Stimulated activated CD4-positive, alpha-beta T cell treated with anti-CD3 and anti-CD28 coated beads, Interleukin-4, amount 100 ng/mL, for 24 hours (primary cell): ENCODE results near the gene PXN.

ENCODE experiments used
- DNase-seq: peaks from one replicate; pipeline ENCODE4 v3.0.0-alpha.2; 2020

Gene PXN

DNA sequence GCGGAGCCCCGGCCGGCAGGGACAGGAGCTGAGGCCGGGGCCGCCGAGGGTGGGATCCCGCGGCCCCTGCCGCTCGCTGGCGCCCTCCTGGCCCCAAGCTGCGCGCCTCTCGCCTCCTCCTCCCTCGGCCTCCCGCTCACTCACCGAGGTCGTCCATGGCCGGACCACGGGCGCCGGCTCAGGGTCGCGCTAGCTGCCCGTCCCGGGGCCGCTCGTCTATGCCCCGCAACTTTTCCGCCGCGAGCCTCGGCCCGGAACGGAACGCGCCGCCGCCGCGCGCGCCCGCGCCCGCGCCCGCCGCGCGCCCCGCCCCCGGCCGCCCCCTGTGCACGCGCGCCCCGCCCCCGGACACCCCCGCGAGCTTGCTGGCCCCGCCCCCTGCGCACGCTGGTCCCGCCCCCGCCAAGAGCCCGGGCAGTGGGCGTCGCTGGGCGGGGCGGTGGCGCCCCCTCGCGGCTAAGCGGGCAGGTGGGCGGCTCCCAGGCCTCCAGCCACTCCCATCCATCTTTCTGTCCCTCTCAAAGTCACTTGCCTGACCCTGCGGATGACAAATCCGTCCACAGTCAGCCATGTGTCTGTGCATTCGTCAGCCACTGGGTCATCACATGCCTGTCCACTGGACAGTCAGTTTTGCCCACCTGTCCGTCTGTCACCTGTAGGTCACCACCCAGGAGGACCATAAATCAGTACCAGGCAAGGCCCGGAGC, at the start of gene PXN:
TSS of gene PXN (minus strand) at position 258 of the 707 bp plus-strand sequence. CDS start at position 157, 101 bp downstream.
- DNase-seq, result peak; percentile 88

DNA sequence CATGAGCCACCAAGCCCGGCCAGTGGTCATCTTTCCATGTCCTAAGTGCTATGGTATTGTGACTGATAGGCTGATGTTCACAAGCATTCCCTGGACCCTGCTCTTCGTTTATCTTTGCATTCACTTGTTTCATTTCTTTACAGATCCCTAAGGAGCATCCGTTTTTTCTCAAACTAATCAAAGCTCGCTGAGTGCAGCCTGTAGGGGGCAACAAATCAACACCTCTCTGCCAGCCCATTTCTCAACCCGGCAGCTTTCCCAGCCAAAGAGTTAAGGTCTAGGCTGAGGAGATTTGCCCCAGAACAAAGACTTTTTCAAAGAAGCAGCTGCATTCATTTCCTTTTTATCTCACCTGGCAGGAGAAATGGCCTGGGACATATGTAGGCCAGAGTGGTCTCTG, 48.7 kb upstream of the PXN start:
- DNase-seq, result no peak

DNA sequence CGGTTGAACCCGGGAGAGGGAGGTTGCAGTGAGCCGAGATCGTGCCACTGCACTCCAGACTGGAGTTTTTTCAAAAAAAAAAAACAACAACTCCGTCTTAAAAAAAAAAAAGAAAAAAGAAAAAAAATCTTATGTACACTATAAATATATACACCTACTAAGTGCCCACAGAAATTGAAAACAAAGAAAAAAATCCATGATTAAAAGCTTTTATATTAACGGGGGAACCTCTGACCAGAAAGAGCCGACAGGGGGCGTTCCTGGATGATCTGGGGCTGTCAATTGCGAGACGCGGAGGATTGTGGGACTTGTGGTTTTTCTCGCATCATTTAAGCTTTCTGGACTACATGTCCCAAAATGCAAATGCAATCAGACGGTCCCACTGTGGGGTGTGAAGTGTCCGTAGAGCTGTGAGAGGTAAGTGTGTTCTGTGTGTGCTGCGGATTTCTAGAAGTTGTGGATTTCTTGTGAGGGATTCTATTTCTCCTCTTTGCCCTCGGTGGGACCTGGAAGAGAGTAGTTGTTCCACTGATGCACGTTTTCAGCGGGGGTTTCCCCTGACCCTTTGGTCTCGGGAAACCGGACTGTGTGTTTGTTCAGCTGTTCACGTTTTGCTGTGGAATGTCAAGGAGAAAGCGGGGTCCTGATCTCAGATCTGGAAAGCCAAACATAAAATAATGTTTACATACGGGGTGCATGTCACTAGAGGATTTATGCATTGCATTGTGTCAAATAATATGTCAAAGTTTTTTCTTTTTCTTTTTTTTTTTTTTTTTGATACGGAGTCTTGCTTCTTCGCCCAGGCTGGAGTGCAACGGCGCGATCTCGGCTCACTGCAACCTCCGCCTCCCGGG, 36.7 kb upstream of the PXN start, which contains the start of gene SIRT4:
TSS of gene SIRT4 (plus strand) at position 360 of the 854 bp plus-strand sequence. CDS start 1,241 bp downstream, outside the sequence.
- peak; percentile 93 for DNase-seq

DNA sequence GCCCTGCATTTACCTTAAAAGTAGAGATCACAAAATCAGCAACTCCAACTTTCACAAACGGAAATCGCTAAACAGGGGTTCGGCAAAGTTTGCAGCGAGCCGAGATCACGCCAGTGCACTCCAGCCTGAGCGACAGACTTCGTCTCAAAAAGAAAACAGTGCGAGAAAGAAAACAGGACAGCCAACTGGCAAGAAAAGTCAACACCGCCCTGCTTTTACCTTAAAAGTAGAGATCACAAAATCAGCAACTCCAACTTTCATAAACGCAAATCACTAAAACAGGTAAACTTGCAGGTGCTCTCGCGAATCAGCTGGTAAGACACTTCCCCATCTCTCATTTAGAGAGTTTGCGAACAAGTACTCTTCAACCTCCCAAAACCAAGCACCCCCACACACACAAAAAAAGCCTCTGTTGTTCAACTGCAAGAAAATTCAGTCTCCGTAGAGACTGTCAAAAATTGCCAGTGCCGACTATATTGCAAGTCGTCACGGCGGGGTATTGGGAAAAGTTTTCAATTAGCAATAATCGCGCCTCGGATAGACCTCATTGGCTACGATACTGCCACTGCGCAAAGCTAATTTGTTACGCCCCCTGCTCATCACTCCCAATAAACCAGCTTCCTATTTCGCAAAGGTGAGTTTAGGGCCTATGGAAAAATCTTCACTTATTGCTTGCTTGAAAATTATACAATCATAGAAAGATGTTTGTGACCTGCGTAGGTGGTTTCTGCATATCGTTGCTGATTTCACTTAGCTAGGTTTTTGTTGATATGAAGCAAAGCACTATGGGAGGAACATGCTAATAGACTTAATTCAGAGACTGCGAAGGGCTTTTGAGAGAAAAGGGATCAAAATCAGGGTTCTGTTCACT, 27.4 kb upstream of the PXN start, which contains the start of gene RNU4-1:
TSS of gene RNU4-1 (minus strand) at position 577 of the 871 bp plus-strand sequence.
- peak; percentile 85 for DNase-seq

DNA sequence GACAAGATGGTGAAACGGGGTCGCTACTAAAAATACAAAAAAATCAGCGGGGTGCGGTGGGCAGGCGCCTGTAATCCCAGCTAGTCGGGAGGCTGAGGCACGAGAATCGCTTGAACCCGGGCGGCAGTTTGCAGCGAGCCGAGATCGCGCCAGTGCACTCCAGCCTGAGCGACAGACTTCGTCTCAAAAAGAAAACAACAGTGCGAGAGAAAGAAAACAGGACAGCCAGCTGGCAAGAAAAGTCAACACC, 26.8 kb upstream of the PXN start:
- no peak for DNase-seq

DNA sequence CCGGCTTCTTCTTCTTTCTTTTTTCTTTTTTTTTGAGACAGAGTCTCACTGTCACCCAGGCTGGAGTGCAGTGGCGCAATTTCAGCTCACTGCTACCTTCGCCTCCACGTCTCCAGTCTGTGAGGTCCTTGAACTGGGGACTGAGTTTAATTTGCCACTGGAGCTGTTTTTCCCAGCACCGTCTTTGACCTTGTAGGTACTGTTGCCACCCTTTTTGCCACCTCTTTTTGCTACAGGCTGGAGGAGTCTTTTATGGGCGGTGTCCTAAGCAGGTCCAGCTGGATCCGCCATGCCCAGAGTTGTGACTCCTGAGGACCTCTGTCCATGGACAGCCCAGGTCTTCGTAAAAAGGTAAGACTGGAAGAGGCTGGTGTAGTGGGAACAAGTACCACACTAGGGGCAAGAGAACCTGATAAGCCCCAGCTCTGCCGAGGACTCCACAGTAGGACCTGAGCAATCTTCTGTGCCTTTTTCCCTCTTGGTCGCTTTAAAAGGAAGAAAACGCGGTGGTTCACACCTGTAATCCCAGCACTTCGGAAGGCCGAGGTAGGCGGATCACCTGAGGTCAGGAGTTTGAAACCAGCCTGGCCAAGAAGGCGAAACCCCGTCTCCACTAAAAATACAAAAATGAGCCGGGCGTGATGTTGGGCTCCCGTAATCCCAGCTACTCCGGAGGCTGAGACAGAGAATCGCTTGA, 25.2 kb upstream of the PXN start:
- peak; percentile 59 for DNase-seq

DNA sequence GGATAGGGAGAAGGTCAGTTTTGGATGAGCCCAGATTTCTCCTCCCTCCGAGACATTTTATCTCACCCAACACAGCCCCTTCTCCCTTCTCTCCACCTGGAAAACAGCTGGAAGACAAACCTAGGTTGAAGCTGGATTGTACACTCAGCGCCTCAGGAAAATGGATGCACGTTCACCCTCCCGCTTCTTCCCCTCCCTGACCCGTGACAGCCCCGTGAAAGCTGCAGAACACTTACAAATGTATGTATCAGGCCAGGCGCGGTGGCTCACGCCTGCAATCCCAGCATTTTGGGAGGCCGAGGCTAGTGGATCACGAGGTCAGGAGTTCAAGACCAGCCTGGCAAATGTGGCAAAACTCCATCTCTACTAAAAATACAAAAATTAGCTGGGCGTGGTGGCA, 22.0 kb upstream of the PXN start:
- DNase-seq, result no peak

DNA sequence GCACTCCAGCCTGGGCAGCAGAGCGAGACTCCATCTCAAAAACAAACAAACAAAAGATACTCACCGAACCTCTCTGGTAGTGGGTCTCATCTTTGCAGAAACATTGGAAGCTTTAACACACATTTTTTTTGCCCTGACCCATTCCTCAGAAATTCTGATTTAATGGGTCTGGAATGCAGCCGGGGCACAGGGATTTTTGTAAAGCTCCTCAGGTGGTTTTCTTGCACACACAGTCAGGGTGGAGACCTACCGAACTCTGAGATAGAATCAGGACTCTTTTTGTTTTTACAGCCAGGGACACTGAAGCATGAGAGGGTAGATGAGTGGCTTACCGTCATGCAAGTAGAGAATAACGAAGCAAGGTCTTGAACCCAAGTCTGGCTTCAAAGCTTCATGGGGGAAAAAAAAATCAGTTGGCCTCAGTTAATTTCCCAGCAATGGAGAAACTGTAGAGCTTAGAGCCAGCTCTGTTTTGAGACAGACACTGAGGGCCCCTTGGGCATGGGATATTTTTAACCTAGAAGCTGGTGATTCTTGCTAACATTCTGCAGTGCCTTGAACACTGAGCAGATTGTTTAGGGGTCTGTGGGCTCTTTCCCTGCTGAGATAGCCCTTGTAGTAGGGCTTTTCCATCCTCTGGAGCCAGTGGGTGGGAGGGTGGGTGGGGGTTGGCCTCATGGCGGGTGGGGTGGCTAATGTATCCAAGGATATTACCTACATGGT, 21.4 kb upstream of the PXN start:
- no peak for DNase-seq

DNA sequence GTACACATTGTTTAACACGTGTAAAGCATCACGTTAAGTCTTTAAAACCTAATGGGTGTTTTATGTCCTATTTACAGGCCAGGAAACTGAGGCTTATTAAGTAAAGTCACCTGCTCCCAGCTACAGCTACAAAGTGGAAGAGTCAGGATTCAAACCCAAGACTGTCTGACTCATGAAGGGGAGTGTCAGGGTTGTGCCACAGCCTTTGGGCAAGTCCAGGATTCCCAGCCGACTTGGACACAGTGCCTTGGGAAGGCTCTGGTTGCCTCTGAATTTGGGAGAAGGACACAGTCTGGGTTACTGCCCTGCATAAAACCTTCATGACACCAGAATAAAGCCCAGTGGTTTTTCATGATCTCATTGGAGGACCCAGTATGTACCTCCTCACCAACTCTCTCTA, 18.9 kb upstream of the PXN start:
- no peak for DNase-seq

DNA sequence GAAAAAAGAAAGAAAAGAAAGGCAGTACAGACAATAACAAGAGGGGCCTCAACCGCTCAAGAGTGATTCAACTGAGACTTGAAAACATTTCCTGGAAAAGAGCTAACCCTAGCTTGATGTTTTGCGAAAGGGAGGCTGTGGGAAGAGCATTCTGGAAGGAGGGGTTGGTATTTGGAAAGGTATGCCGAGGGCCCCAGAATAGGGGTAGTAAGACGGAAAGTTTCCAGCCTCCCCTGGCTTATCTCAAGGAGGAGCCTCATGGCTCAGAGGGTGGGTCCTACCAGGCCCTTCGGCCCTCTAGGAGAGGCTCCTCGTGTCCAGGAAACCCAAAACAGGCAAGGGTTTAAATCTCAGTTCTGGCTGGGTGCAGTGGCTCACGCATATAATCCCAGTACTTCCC, 17.8 kb upstream of the PXN start:
- DNase-seq, result no peak

DNA sequence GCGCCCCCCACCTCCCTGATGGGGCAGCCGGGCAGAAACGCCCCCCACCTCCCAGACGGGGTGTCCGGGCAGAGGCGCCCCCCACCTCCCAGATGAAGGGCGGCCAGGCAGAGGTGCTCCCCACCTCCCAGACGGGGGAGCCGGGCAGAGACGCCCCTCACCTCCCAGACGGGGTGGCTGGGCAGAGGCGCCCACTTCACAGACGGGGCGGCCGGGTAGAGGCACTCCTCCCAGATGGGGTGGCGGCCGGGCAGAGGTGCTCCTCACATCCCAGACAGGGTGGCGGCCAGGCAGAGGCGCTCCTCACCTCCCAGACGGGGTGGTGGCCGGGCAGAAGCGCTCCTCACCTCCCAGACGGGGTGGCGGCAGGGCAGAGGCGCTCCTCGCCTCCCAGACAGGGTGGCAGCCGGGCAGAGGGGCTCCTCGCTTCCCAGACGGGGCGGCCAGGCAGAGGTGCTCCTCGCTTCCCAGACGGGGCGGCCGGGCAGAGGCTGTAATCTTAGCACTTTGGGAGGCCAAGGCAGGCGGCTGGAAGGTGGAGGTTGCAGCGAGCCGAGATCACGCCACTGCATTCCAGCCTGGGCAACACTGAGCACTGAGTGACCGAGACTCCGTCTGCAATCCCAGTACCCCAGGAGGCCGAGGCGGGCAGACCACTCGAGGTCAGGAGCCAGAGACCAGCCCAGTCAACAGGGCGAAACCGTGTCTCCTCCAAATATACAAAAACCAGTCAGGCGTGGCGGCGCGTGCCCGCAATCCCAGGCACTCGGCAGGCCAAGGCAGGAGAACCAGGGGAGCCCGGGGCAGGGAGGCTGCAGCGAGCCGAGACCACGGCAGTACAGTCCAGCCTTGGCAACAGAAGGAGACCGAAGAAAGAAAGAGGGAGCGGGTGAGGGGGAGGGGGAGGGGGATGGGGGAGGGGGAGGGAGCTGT, 12.9 kb upstream of the PXN start:
- DNase-seq, result no peak

DNA sequence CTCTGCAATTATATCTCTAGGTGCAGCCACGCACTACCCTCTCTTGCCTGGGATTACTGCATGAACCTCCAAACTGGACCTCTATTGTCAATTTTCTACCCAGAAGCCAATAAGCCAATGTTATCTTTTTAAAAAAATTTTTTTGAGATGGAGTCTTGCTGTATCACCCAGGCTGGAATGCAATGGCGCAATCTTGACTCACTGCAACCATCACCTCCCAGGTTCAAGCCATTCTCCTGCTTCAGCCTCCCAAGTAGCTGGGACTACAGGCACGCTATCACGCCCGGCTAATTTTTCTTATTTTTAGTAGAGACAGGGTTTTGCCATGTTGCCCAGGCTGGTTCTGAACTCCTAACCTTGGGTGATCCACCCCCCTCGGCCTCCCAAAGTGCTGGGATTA, 11.2 kb upstream of the PXN start:
- DNase-seq, result no peak

DNA sequence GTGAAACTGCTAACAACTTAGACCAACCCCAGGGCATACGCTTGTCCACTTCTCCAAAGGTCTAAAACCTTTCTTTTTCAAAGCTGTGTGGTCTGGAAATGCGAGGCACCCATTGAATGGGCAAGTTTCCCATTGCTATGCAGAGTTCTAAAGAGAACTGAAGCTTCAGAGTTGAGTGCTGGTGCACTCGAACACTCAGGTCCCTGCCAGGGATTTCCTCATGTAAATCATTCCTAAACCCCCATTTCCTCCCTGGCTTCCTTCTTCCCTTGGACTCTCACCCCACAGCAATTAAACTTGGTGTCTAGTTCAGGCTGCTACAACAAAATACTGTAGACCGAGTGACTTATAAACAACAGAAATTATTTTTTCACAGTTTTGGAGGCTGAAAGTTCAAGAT, 2.2 kb upstream of the PXN start:
- no peak for DNase-seq

DNA sequence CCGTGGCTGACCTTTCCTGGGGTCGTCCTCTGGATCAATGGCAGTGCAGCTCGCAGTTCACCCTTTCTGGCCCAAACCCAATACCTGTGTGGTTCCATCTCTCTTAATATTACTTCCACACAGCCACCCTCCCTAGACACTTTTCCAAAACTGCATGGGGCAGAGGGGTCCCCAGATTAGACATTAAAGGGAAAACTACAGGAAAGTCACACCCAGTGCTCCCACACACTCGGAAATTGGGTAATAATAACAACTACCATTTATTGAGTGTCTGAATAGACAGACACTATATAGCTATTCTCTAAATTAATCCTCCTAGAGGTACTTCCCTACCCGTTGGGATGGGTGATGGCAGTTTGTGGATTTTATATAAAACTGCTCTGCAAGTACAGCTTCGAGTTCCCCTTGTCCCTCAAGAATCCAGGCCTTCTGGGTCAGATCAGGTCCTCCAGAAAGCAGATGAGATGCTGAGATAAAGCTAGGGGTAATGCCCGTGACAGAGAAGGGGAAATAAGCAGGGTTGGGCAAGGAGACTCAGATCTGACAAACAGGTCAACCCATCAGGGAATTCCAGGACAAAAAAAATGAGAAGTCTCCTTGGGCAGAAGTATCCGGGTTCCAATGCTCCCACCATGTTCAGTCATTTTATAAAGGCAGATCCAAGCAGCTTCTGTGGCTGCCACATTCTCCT, 795 bp upstream of the PXN start:
- DNase-seq, result no peak

DNA sequence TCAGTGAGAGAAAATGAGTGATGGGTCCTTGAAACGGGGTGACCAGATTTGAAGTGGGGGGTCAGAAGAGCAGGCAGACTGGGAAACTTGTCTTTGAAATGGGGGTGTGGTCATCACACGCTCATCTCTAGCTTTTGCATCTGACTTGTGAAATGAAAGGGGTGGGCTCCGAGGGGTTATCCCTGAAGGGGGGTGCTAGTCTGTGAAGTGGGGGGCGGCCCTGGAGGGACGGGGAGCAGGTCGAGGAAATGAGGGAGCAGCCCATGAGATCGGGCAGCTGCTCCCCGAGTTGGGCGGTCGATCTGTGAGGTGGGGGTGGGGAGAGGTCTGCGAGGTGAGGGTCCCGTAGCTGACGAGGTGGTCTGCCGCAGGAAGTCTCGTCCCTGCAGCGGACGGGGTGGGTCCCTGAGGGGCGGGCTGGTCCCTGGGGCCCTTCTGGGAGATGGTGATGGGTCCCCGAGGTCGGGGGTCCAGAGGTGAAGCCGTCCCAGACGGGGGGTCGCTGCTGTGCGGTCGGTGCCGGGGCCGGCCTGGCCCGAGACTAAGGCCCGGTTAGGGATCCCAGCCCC, 542 bp downstream of the PXN start:
- no peak for DNase-seq

DNA sequence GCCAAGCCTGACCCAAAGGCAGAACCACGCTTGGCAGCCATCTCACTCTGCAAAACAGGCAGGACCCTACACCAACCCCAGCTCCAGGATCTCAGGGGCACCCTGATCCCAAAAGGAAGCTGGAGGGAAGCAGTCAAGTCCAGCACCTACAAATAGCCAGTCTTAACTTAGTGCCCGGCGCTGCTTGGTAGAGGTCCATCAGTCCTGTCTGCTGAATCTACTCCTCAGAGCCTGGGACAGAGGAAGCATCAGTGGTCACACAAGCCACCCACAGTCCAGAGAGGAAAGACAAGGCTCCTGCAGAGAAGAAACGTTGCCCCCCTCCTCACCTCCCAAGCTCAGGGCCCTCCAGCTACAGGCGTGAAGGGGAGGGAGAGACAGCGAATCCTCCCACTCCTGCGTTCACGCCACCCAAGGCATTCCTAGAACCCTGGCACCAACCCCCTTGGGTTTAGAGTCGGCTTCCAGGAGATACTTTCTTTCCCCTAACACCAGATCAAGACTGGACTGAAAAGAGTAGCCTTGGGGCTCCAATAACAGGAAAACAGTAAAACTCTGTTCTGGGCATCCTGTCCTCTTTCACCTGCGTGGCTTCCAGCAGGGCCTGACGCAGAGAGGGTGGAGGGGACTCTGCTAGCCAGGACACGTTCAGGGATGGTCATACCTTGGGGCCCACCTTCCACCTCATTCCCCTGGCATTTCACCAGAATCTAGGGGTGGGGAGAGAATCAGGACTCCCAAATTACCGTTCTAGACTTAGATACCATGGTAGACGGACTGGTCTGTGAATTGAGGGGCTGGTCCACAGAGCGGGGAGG, 1.2 kb downstream of the PXN start:
- no peak for DNase-seq

DNA sequence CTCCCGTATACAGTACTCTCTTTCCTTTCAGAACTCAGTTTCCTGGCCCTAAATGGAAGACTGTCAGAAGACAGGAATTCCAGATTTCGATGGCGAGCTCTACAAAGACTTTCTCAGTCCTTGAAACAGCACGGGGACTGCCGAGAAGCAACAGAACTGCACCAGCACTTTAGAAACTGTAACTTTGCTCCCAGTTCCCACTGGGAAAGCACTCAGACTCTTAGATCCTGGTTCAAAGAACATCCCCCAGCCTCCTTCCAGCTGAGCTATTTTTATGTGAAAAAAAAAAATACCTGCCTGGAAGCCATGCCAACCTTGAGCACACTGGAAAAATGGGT, 1.8 kb downstream of the PXN start:
- DNase-seq, result no peak

DNA sequence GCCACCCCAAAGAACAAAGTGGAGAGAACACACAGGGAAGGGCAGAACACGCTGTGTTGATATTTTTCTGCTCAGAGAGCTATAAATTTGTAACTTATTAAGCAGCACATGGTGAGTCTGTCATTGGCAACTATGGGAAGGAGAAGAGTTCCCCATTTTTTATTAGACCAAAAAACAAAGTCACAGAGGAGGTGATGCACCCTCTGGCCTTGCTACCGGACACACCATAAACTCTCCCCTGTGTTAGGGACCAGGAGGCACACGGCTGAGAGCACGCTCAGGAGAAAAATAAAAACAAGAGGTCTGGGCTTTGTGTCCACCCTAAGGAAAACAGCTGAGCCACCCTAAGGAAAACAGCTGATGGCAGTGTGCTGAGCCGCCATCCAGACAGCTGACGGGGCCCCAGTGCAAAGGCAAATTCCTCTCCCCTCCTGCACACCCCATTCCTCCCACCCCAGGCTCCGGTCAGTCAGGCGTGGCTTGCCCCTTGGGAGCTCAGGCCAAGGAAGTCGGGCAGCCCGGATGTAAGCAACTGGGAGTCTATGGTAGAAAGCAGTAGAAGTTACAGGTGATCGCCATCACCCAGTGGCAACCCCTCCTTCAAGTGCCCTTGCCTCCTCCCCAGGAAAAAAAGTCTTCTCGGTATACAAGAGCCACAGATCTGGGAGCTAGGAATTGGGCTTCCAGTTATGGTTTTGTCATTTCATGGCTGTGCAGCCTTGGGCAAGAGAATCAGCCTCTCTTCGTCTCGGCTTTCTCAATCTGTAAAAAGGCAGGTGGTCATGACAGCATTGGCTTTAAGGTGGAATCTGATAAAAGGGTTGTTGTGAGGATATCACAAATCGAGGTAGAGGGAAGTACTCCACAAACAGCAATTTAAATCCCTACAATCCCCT, 2.4 kb downstream of the PXN start:
- no peak for DNase-seq
